Measurements from ENCODE around the gene USP5.

DNA sequence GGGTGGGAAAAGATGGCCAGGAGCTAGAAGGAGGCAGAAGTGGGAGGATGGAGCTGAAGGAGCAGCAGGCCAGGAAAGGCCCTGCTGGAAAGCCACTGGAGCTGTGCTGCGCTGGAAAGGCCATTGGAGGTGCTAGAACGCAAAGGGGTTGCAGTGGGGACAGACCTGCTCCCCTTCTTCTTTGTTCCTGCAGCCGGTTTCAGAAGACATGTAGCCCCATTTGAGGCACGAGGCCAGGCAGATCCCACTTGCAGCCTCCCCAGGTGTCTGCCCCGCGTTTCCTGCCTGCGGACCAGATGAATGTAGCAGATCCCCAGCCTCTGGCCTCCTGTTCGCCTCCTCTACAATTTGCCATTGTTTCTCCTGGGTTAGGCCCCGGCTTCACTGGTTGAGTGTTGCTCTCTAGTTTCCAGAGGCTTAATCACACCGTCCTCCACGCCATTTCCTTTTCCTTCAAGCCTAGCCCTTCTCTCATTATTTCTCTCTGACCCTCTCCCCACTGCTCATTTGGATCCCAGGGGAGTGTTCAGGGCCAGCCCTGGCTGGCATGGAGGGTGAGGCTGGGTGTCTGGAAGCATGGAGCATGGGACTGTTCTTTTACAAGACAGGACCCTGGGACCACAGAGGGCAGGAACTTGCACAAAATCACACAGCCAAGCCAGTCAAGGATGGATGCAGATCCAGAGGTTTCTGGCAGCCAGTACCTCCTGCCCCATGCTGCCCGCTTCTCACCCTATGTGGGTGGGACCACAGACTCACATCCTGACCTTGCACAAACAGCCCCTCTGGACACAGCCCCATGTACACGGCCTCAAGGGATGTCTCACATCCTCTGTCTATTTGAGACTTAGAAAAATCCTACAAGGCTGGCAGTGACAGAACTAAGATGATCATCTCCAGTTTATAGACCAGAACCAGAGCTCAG, 32.6 kb upstream of the USP5 start:
- TF ChIP-seq, protein P1, sequence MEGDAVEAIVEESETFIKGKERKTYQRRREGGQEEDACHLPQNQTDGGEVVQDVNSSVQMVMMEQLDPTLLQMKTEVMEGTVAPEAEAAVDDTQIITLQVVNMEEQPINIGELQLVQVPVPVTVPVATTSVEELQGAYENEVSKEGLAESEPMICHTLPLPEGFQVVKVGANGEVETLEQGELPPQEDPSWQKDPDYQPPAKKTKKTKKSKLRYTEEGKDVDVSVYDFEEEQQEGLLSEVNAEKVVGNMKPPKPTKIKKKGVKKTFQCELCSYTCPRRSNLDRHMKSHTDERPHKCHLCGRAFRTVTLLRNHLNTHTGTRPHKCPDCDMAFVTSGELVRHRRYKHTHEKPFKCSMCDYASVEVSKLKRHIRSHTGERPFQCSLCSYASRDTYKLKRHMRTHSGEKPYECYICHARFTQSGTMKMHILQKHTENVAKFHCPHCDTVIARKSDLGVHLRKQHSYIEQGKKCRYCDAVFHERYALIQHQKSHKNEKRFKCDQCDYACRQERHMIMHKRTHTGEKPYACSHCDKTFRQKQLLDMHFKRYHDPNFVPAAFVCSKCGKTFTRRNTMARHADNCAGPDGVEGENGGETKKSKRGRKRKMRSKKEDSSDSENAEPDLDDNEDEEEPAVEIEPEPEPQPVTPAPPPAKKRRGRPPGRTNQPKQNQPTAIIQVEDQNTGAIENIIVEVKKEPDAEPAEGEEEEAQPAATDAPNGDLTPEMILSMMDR (IDR thresholded peaks at IDR 0.05), result no peak
- TF ChIP-seq POLR2A (IDR thresholded peaks at IDR 0.05), result no peak

Data from lower leg skin (tissue), 3 donors.